ENCODE measurements around the gene TAPBPL. TPM values are rescaled to one million over a fixed set of nuclear protein-coding genes. Genes with fewer than 3 reads are reported as not detected.

Gene TAPBPL
- total and polyA plus RNA-seq, 2 of the 13 experiments (the other 11 are each of a cell fraction or from before 2014, with no cell fraction given), result 10.0 to 14.5 TPM

DNA sequence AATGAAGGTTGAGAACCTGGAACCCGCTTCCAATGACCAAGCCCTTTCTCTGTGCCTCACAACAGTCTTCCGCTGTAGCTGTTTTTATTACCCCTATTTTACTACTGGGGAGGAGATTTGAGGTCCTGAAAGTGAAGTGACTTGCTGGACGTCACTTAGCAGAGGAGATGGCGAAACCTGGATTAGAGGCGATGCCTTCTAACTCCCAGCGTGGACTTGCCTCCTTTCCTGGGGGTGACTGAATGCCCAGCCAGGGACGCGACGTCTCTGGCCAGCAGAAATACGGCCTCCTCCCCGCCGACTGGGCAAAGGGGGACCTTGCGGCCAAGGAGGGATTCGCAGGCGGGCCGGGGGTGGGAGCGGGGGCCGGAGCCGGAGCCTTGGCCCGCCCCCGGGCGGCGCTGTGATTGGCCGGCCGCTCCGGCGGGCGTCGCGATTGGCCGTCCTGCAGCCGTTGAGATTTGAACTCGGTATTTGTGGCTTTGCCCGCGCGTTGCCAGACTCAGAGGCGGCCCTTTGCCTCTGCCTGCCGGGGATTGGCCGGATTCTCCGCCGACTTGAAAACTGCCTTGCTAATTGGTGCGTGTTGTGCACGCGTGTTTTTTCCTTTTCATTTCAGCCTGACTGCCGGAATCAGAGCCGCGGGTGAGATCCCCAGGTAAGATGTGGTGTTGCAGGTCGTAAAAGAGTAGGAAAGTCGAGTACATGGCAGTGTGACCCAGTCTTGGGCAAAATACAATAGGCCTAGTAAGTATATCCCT lies 41.8 kb downstream of the TAPBPL start, which contains the start of gene NCAPD2 (continued):
- TF ChIP-seq PRDM4 (CRISPR knock-in tag; IDR thresholded peaks at IDR 0.05; ENCODE audit: borderline replicate concordance), result no peak
- peak; percentile 65; the same call in 1 of the 2 replicates for TF ChIP-seq RFX5 (IDR thresholded peaks at IDR 0.05; ENCODE audit: low read depth, low read length)
- TF ChIP-seq ZSCAN12 (CRISPR knock-in tag; IDR thresholded peaks at IDR 0.05), result no peak
- 0 out of 2 replicates have a peak, but pooled peaks have one; percentile 5 for TF ChIP-seq NR2F2 (IDR thresholded peaks at IDR 0.05; ENCODE audit: borderline replicate concordance, low read depth)
- TF ChIP-seq TOE1 (CRISPR knock-in tag; IDR thresholded peaks at IDR 0.05), result no peak
- TF ChIP-seq, protein P1, sequence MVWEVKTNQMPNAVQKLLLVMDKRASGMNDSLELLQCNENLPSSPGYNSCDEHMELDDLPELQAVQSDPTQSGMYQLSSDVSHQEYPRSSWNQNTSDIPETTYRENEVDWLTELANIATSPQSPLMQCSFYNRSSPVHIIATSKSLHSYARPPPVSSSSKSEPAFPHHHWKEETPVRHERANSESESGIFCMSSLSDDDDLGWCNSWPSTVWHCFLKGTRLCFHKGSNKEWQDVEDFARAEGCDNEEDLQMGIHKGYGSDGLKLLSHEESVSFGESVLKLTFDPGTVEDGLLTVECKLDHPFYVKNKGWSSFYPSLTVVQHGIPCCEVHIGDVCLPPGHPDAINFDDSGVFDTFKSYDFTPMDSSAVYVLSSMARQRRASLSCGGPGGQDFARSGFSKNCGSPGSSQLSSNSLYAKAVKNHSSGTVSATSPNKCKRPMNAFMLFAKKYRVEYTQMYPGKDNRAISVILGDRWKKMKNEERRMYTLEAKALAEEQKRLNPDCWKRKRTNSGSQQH (CRISPR knock-in tag; IDR thresholded peaks at IDR 0.05; ENCODE audit: low read depth), result no peak
- TF ChIP-seq SETDB1 (CRISPR knock-in tag; IDR thresholded peaks at IDR 0.05; ENCODE audit: borderline replicate concordance), result no peak
- peak; percentile 91 for TF ChIP-seq ASH2L (IDR thresholded peaks at IDR 0.05; ENCODE audit: insufficient read length, low read depth, low read length)
- TF ChIP-seq ZNF720 (CRISPR knock-in tag; IDR thresholded peaks at IDR 0.05), result no peak
- TF ChIP-seq RBFOX2 (IDR thresholded peaks at IDR 0.05; ENCODE audit: low read depth, low read length), result peak; percentile 83
- TF ChIP-seq, protein P2, sequence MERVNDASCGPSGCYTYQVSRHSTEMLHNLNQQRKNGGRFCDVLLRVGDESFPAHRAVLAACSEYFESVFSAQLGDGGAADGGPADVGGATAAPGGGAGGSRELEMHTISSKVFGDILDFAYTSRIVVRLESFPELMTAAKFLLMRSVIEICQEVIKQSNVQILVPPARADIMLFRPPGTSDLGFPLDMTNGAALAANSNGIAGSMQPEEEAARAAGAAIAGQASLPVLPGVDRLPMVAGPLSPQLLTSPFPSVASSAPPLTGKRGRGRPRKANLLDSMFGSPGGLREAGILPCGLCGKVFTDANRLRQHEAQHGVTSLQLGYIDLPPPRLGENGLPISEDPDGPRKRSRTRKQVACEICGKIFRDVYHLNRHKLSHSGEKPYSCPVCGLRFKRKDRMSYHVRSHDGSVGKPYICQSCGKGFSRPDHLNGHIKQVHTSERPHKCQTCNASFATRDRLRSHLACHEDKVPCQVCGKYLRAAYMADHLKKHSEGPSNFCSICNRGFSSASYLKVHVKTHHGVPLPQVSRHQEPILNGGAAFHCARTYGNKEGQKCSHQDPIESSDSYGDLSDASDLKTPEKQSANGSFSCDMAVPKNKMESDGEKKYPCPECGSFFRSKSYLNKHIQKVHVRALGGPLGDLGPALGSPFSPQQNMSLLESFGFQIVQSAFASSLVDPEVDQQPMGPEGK (CRISPR knock-in tag; IDR thresholded peaks at IDR 0.05), result peak; percentile 44; the same call in 1 of the 2 replicates
- TF ChIP-seq ATF1 (CRISPR knock-in tag; IDR thresholded peaks at IDR 0.05), result peak; percentile 40; the same call in 1 of the 2 replicates
- no peak for TF ChIP-seq ZNF674 (CRISPR knock-in tag; IDR thresholded peaks at IDR 0.05; ENCODE audit: low read depth)
- no peak for TF ChIP-seq U2AF2 (IDR thresholded peaks at IDR 0.05; ENCODE audit: low read depth, low read length)
- TF ChIP-seq POLR2AphosphoS5 (IDR thresholded peaks at IDR 0.05; ENCODE audit: low read depth, low read length), result peak; percentile 78; the same call in 1 of the 2 replicates
- TF ChIP-seq ZNF282 (IDR thresholded peaks at IDR 0.05; ENCODE audit: partially characterized antibody), result no peak
- no peak for TF ChIP-seq U2AF1 (optimal IDR thresholded peaks at IDR 0.05; ENCODE audit: low read depth, low read length)
- peak; percentile 8; the same call in 1 of the 2 replicates for TF ChIP-seq KDM3A (CRISPR knock-in tag; IDR thresholded peaks at IDR 0.05; ENCODE audit: low read depth)
- no peak for TF ChIP-seq KLF11 (CRISPR knock-in tag; IDR thresholded peaks at IDR 0.05)
- TF ChIP-seq, protein P3, sequence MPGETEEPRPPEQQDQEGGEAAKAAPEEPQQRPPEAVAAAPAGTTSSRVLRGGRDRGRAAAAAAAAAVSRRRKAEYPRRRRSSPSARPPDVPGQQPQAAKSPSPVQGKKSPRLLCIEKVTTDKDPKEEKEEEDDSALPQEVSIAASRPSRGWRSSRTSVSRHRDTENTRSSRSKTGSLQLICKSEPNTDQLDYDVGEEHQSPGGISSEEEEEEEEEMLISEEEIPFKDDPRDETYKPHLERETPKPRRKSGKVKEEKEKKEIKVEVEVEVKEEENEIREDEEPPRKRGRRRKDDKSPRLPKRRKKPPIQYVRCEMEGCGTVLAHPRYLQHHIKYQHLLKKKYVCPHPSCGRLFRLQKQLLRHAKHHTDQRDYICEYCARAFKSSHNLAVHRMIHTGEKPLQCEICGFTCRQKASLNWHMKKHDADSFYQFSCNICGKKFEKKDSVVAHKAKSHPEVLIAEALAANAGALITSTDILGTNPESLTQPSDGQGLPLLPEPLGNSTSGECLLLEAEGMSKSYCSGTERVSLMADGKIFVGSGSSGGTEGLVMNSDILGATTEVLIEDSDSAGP (CRISPR knock-in tag; IDR thresholded peaks at IDR 0.05; ENCODE audit: borderline replicate concordance), result no peak; the same call in 1 of the 2 replicates
- no peak for TF ChIP-seq ZBTB21 (CRISPR knock-in tag; IDR thresholded peaks at IDR 0.05)
- no peak for TF ChIP-seq ZNF839 (CRISPR knock-in tag; IDR thresholded peaks at IDR 0.05; ENCODE audit: borderline replicate concordance)
- TF ChIP-seq PRPF4 (IDR thresholded peaks at IDR 0.05; ENCODE audit: low read depth, low read length, poor library complexity, severe bottlenecking), result no peak

All from HepG2 (cell line).